HG03520 (cell line): Measurements from ENCODE around the gene PHETA1.
"Not testable (repeated sequence)": the region's sequence is repeated elsewhere in the genome, so short reads cannot be mapped to it uniquely, and the experiment has no call there.

ENCODE experiments used
- ATAC-seq: cut with Tn5 transposase; IDR thresholded peaks from one replicate; pipeline ENCODE4 v1.9.1; 2021; ENCODE audit warnings: mild to moderate bottlenecking, moderate library complexity; ENCODE audit not compliant: unreplicated experiment

The PHETA1 gene

GRCh38 chr12:111405859-111406473, 37.1 kb upstream of the PHETA1 start, which contains the start of gene SH2B3:
SH2B3 (plus strand) TSS chr12:111405923; CDS start chr12:111418146, 12,223 bp downstream.
- peak; percentile 3 for ATAC-seq

DNA sequence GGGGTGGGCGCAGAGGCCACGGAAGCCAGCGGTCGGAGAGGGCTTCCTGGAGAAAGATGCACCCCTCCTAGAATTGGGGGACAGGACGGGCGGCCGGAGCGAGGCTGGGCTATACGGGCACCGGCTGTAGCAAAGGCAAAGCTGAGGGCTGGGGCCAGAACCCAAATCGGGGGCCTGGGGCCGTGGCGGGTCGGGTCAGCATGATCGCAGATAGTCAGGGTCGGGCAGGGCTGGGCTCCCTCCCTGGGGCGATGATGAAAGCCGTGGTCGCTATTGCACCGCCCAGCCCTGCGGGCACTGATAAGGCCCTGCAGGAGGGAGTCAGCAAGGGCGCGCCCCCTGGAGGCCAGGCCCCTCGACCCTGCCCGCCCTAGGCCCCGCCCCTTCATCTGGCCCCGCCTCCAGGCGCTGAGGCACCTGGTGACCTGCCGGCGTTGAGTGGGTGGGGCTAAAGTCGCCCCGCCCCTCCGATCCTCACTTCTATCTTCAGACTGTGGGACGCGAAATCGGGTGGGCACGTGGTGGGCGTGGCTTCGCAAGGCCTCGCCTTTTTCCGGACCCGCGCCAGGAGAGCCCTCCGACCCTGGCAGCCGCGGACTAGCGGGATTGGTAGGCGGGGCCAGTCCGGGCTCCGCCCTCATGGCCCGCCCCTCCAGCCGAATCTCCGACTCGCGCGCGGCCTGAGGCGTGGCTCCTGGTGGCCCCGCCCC, 36.4 kb upstream of the PHETA1 start:
- ATAC-seq: peak; percentile 53

DNA sequence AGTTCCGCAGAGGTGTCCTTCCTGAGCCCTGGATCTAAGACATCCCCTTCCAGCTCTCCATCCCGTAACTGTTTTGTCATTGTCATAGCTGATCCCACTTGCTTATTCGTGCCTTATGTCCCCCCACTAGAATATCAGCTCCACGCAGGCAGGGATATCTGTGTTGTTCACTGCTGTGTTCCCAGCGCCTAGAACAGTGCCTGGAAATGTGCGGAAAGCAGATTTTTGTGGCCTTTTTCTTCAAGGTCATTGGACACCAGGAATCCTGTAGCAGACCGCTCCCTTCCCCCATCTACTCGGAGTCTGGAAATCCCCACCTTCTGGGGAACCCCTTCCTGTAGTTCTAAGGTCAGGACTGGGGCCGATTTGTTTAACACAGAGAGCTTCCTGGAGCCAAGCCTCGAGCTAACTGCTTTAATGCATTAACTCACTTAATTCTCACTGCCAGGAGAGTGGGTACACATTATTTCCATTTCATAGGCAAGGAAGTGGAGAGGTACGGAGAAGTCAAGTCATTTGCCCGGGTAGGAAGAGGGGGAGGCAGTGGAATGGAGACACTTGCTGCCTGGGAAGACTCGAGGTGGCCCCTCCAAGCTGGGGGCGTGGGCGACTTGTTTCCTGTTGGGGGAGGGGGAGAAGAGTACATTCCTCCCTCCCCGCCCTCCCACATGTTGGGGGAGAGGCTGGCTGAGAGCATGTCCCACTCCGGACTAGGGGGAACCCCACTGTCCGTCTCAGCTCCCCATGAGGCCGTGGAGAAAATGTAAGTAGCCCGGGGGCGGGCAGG, 35.7 kb upstream of the PHETA1 start:
- peak; percentile 5 for ATAC-seq

GRCh38 chr12:111402490-111402824, 33.6 kb upstream of the PHETA1 start:
- not testable (repeated sequence) for ATAC-seq

DNA sequence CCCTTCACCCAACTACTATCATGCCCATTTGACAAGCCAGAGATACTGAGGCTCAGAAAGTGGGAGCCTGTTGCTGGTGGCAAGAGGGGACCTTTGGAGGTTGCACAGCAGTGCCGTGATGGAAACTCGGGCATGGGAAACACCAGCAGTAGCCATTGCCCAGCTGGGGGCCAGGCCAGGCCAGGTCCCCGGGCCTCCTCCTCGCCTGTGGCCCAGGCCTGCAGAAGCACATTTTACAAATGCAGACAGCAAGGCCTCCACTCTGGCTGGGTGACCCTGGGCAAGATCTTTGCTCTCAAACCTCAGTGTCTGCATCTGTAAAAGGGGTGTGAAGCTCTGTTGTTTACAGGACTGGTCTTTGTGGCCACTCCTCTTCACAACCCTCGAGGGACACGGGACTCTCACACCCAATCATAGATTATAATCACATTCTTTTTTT, 32.3 kb upstream of the PHETA1 start:
- no peak for ATAC-seq

GRCh38 chr12:111399741-111400404, 31.0 kb upstream of the PHETA1 start:
- not testable (repeated sequence) for ATAC-seq

DNA sequence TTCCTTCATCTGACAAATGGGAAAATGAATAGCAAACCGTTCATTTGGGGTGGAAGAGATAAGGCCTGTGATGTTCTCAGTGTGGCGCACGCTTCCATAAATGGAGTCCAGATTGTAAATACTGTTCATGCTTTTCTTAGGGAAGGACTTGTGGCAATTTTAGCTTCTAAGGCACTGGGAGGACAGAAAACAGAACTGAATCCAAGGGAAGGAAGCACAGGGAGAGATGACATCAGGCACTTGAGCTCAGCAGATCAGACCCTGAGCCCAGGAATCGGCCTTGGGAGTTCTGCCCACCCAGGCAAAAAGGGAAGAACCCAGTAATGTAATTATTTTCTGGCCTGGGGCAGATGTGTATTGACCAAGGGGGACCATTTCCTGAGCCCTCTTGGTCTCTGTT, 29.6 kb upstream of the PHETA1 start:
- no peak for ATAC-seq

DNA sequence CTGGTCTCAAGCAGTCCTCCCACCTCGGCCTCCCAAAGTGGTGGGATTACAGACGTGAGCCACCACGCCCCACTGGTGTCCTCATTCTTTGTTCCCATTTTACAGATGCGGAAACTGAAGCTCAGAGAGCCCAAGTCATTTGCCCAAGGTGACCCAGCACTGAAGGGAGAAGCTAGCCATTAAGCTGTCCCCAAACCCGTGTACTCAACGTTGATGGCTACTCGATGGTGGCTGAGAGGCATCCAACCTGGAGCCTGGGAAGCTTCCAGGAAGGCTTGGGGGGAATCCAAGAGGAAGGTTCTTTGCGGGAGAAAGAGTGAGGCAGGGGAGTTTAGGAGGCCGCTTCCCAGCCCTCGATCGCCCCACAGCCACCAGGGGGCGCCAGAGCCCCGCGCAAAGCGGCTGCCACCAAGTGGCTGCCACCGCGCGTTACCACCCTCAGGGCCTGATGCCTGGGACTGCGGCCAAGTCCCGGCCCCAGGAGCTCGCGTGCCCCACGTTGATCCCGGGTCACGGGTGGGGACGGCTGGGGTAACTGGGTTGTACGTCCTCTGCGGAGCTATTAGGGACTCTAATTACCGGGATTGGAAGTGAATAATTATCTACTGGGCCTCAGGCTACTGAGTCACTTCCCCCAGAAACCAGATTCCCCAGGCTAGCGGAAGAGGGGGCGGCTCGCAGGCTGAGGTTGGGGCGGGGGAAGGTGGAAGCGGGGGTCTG, 28.0 kb upstream of the PHETA1 start:
- peak; percentile 59 for ATAC-seq

- ATAC-seq: not testable (repeated sequence)
Measured at GRCh38 chr12:111396271-111396670, 27.4 kb upstream of the PHETA1 start.

DNA sequence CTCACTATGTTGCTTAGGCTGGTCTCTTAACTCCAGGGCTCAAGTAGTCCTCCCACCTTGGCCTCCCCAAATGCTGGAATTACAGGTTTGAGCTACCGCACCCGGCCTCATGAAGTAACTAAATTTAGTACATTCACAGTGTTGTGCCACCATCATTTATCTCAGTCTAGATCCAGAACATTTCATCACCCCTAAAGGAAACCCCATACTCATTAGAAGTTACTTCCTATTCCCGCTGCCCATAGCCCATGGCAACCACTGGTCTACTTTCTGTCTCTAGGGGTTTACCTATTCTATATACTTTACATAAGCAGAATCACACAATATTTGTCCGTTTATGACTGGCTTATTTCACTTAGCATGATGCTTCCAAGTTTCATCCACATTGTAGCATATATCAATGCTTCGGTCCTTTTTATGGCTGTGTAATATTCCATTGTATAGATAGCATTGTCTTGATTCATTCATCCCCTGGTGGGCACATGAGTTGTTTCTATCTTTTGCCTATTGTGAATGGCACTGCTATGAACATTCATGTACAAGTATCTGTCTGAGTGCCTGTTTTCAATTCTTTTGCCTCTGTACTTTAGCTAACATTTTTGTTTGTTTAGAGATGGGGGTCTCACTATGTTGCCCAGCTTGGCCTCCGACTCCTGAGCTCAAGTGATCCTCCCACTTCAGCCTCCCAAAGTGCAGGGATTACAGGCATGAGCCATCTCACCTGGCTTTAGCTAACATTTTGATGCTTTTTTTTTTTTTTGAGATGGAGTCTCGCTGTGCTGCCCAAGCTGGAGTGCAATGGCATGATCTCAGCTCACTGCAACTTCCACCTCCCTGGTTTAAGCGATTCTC, 26.7 kb upstream of the PHETA1 start:
- no peak for ATAC-seq

GRCh38 chr12:111394480-111394879, 25.6 kb upstream of the PHETA1 start:
- no peak for ATAC-seq

GRCh38 chr12:111393700-111394300, 24.9 kb upstream of the PHETA1 start:
- ATAC-seq: no peak

DNA sequence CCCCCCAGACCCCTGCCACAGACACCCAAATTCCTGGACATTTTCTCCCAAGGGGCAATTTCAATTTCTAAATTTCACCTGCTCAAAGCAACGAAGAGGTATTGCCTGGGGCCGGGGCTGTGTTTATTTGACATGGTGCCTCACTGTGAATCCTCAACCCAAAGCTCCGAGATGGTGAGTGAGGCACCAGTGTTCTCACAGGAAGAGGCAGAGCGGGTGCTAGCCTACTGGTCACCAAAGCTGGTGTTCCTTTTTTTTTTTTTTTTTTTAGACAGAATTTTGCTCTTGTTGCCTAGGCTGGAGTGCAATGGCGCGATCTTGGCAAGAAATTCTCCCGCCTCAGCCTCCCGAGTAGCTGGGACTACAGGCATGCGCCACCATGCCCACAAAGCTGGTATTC, 22.0 kb upstream of the PHETA1 start:
- no peak for ATAC-seq

- no peak for ATAC-seq
Measured at GRCh38 chr12:111389635-111390034, 20.7 kb upstream of the PHETA1 start.

DNA sequence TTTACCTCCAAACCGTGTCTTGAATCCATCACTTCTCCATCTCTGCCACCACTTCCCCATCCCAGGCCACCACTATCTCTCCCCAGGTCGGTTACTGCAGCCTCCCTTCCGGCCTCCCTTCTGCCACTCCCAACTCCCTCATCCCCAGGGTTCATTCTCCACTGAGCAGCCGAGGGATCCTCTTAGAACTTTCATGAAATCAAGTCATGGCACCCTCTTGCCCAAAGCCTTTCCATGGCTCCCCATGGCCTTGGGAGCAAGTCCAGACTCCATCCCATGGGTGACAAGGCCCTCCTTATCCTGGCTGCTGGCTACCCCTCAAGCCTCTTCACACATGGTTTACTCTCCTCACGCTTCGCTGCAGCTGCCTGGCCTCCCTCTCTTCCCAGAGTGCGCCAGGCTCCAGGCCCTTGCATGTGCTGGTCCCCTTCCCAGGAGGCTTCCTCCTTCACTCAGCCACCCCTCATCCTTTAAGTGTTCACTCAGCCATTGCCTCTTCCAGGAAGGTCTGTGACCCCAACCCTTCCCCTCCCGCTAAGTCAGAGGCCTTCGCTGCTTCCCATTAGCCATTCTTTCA, 18.9 kb upstream of the PHETA1 start:
- ATAC-seq: no peak

DNA sequence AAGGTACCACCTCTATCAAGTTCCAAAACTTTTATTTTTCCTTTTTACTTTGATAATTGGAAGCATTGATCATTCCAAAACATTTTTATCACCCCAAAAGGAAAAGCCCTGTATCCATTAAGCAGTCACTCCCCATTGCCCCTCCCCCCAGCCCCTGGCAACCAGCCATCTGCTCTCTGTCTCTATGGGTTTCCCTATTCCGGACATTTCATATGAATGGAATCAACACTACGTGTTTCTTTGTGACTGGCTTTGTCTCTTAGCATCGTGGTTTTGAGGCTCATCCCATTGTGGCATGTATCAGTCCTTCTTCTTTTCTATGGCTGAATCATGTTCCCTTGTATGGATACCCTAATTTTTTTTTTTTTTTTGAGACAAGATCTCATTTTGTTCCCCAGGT, 18.0 kb upstream of the PHETA1 start:
- ATAC-seq: no peak

DNA sequence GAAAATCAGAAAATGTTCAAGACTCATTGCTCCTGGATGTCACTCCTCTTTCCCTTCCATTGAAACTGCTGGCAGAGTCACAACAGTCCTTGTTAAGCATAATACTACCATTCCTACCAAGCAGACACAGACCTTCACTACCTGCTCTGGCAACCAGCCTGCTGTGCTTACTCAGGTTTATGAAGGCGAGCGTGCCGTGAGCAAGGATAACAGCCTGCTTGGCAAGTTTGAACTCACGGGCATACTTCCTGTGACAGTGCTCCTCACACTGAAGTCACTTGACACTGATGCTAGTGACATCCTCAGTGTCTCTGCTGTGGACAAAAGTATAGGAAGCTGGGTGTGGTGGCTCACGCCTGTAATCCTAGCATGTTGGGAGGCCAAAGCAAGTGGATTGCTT, 15.7 kb upstream of the PHETA1 start:
- ATAC-seq: no peak

DNA sequence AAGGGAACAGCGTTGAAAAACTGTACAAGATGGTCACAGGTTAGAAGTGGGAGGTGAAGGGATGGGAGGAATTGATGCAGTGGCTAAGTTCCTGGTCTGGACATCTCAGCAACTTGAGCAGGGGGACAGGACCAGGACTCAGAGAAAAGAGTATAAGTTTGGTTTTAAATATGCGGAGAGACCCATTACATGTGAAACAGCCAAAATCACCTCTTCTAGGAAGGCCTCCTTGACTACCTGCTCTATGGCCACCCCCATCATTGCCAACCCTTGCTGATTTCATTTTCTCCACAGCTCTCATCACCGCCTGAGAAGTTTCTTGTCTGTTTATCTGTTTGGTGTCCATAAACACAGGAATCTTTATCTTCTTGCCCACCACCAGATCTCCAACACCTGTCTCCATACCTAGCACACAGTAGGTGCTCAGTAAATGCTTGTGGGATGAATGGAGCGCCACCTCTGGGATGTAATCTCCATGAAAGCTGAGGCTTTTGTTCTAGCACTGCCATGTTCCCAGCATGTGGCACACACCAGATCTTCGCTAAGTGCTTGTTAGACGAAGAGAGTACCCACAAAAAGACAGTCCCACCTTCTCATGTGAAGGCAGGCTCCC, 11.2 kb upstream of the PHETA1 start:
- no peak for ATAC-seq

DNA sequence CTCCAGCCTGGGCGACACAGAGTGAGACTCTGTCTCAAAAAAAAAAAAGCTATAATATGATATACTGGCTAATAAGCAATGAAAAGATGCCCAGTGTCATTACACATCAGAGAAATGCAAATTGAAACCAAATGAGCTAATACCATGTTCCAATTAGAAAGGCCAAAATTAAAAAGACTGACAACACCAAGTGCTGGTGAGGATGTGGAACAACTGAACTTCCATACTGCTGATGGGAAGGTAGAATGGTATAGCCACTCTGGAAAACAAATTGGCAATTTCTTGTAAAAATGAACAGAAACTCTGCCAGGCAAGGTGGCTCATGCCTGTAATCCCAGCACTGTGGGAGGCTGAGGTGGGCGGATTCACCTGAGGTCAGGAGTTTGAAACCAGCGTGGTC, 8.5 kb upstream of the PHETA1 start:
- ATAC-seq: no peak
